ENCODE results near the gene PCNX2.
"Not testable (repeated sequence)": the region's sequence is repeated elsewhere in the genome, so short reads cannot be mapped to it uniquely, and the experiment has no call there.

The PCNX2 gene

DNA sequence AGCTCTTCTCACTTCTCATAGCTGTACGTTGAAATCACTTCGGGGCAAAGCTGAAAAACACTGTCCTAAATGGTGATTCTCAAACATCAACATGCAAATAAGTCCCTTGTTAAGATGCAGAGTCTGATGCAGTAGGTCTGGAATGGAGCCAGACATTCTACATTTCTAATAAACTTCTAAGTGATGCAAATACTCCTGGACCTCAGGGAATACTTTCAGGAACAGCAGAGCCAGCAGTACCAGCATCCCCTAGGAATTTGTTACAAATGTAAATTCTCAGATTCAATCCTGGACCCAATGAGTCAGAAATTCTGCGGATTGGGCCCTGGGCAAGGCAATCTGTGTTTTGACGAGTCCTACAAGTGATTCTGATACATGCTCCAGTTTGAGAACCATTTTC is 152.3 kb downstream of the PCNX2 start:
- H3K4me3 ChIP-seq (ENCODE audit: low read length) = no peak overlapping the region
- TF ChIP-seq ZNF274 (IDR thresholded peaks at IDR 0.05; ENCODE audit: low read depth, low read length) = no peak

DNA sequence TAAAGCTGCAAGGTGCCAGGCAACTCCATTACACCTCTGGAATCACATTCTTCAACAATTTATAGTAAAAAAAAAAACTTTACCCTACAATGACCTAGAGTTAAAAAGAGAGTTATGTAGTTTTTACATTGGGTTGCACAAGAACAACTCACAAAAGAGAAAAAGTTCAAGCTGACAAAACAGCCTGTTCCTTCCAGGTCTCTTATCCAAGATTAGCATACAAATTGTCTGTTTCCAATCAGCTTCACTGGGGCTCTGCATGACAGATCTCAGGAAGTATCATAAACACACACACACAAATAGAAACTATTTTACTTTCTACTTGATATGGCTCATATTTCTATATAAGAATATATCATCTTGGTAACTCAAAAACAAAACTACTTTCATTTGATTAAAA is 154.6 kb downstream of the PCNX2 start:
- H3K4me3 ChIP-seq (ENCODE audit: low read length) = no peak overlapping the region
- no peak for TF ChIP-seq ZNF274 (IDR thresholded peaks at IDR 0.05; ENCODE audit: low read depth, low read length)

DNA sequence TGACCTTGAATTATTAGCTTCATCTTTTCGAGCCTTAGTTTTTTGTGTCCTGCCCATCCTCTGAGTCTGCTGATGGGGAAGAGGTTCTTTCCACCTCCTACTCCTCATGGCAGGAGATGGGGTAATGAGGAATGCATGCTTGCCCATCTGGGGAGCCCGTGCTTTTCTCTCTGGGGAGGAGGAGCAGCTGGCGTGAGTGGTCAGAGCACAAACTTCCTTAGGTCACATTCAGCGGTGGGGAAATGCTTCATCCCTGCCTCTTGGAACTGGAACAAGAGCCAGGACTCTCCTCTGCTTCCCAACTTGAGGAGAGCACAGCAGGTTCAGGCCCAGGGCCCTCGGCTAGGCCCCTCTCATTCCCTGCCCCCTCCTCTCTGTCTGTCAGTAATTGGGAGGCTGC is 155.0 kb downstream of the PCNX2 start:
- no peak overlapping the region for H3K4me3 ChIP-seq (ENCODE audit: low read length)

DNA sequence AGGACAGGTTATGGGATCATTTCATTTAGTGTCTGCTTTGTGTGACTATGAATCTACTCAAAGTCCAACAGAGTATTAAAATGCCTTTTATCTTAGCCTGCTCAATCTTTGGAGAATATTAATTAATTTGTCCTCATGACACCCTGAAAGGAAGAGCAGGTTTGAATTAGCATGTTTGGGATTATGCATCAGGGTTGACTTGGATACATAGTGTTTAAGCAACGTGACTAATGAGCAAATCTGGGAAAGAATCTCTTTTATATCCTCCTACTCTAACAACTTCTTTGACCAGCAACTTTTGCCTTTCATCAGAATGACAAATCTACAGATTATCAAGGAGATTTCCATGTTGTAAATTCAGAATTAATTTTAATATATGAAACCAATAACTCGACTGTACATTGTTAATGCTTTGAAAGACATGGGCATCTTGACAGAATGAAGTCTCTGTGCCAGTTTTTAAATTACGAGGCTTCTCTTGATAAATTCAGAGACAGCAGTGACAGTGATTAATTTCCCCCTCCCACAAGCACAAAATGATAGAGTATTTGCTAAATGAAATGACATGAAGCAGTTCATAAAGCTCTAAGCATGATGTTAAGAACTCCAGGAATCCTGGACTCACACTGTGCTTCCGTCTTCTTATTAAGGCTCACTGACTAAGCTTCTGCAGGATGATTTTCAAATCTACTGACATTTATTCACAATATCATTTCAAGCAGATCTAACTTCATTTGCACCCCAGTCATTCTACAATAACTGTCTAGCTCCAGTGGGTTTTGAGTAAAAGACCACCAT is 156.5 kb downstream of the PCNX2 start:
- H3K4me3 ChIP-seq (ENCODE audit: low read length) = no peak overlapping the region
- no peak for TF ChIP-seq ZNF274 (IDR thresholded peaks at IDR 0.05; ENCODE audit: low read depth, low read length)

More for the DNA sequence above, 155.0 kb downstream of the PCNX2 start:
- no peak for TF ChIP-seq ZNF274 (IDR thresholded peaks at IDR 0.05; ENCODE audit: low read depth, low read length)

DNA sequence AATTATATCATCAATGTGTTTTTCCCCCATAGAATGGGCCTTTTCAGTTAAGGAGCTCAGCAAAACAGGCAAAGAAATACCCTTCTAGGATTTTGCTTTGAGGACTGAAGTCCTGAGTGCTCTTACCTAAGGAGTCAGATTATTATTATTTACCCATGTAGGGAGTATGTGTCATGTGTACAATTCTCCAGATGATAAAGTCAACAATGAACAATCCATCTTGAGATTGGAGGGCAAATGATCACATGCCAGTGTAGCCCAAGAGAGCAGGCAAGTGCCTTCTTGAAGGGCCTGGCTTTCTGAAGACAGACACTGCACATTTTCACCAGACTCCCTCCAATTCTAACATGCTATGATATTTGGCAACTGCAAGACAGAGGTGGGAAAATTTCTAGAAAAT is 159.7 kb downstream of the PCNX2 start:
- no peak for TF ChIP-seq ZNF274 (IDR thresholded peaks at IDR 0.05; ENCODE audit: low read depth, low read length)
- no peak overlapping the region for H3K4me3 ChIP-seq (ENCODE audit: low read length)

DNA sequence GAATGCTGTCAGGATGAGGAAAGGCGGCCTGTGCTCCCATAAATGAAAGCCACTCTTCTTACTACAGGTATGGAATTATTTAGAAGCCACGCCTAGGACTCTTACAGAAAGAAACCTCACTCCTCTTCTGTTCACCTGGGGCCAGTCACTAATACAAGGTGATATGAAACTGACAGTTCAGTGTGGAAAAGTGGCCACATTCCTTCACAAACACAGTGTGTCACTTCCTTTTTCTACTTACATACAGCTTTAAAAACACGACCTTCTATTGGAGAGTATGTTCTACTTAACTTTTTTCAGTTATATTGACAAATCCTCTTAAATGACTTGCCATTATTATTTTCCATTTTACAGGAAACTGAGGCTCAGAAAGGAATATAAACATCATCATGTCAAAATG is 163.1 kb downstream of the PCNX2 start:
- no peak for TF ChIP-seq ZNF274 (IDR thresholded peaks at IDR 0.05; ENCODE audit: low read depth, low read length)
- no peak overlapping the region for H3K4me3 ChIP-seq (ENCODE audit: low read length)

DNA sequence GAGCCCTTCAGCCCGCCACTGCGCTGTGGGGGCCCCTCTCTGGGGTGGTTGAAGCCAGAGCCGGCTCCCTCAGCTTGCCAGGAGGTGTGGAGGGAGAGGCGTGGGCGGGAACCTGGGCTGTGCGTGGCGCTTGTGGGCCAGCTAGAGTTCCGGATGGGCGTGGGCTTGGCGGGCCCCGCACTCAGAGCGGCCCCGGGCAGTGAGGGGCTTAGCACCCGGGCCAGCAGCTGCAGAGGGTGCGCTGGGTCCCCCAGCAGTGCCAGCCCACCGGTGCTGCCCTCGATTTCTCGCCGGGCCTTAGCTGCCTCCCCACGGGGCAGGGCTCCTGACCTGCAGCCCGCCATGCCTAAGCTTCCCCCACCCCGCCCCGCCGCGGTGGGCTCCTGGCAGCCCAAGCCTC is 166.5 kb downstream of the PCNX2 start:
- H3K4me3 ChIP-seq (ENCODE audit: low read length) = not testable (repeated sequence)

DNA sequence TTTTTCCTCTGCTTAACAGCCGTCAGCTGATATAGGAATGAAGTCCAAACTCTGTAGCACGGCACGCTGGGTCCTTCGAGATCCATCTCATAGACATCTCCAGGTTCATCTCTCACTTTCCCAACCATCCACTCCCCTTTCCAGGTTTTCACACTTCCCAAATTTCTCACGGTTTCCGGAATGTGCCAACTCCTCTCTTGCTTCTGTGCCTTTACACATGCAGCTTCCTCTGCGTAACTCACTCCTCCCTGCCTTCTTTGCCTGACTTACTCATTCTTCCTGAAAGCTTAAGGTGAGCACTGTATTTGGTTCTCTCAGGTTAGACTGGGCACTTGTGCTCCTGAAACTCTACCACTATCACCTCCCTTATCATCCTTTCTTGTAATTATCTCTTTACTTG is 168.4 kb downstream of the PCNX2 start:
- no peak for TF ChIP-seq ZNF274 (IDR thresholded peaks at IDR 0.05; ENCODE audit: low read depth, low read length)
- H3K4me3 ChIP-seq (ENCODE audit: low read length) = no peak overlapping the region

DNA sequence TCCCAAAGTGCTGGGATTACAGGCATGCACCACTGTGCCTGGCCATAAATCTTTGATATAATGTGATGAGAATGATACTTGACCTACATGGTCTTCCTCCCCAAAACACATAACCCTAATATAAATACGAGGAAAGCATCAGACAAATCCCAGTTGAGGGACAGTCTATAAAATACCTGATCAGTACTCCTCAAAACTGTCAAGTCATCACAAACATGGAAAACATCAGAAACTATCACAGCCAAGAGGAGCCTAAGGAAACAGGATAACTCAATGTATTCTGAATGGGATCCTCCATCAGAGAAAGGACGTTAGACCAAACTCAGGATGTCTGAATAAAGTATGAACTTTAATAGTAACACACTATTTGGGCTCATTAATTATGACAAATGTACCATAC is 172.7 kb downstream of the PCNX2 start:
- no peak for TF ChIP-seq ZNF274 (IDR thresholded peaks at IDR 0.05; ENCODE audit: low read depth, low read length)
- H3K4me3 ChIP-seq (ENCODE audit: low read length) = no peak overlapping the region

DNA sequence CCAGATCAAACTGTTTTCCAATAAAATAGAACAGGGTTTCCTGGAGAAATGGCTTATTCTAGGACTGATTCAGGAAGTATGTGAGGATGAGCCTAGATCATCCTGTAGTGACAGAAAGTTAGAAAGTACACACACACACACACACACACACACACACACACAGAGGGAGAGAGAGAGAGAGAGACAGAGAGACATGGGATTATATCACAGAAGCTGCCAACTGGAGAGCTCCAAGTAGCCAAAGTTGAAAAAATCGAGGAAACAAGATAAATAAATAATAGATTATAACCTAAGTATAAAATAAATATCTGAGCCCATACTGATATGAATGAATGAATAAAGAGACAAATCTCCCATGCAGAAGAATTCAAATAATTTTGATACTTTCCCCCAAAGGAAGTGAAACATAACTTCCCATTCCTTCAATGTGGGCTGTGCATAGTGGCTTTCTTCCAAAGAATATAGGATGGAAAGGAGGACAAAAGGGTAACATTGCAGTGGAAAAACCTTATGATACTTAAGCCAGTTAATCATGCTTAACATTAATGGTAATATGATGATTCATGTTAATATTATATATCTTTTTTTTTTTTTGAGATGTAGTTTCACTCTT is 173.5 kb downstream of the PCNX2 start:
- no peak for TF ChIP-seq ZNF274 (IDR thresholded peaks at IDR 0.05; ENCODE audit: low read depth, low read length)
- no peak overlapping the region for H3K4me3 ChIP-seq (ENCODE audit: low read length)

DNA sequence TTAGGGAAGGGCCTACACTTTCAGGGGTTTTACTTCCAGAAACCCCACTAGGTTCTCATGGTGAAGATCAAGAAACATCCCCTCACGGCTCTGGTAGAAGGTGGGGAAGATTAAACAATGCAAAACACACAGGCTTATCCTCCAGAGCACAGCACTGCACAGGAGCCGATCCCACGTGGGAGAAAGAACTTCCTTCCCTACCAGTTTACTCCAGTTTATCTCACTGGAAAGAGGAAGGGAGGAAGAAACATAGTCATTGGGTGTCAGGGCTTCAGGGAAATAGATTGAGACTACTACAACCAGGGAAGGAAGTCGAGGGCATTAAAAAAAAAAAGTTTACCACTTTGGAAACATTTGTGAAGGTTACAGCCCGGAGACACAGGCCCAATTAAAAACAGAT is 180.7 kb downstream of the PCNX2 start:
- no peak for TF ChIP-seq ZNF274 (IDR thresholded peaks at IDR 0.05; ENCODE audit: low read depth, low read length)
- no peak overlapping the region for H3K4me3 ChIP-seq (ENCODE audit: low read length)

DNA sequence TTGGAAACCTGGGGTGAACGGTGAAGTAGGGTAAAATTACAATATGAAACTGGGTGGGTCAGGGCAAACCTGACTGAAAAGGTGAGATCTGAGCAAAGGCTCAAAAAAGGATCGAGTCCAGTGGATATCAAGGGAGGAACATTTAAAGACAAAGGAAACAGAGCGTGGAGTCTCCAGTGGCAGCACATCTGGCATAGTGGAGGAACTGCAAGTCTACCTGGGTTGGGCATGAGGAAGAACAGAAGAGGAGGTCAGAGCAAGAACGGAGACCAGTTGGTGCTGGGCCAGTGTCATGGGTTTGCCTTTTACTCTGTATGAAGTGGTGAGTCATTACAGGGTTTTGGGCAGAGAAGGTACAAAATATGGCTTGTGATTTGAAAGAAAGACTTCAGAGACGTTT is 181.4 kb downstream of the PCNX2 start:
- H3K4me3 ChIP-seq (ENCODE audit: low read length) = no peak overlapping the region
- TF ChIP-seq ZNF274 (IDR thresholded peaks at IDR 0.05; ENCODE audit: low read depth, low read length) = no peak

DNA sequence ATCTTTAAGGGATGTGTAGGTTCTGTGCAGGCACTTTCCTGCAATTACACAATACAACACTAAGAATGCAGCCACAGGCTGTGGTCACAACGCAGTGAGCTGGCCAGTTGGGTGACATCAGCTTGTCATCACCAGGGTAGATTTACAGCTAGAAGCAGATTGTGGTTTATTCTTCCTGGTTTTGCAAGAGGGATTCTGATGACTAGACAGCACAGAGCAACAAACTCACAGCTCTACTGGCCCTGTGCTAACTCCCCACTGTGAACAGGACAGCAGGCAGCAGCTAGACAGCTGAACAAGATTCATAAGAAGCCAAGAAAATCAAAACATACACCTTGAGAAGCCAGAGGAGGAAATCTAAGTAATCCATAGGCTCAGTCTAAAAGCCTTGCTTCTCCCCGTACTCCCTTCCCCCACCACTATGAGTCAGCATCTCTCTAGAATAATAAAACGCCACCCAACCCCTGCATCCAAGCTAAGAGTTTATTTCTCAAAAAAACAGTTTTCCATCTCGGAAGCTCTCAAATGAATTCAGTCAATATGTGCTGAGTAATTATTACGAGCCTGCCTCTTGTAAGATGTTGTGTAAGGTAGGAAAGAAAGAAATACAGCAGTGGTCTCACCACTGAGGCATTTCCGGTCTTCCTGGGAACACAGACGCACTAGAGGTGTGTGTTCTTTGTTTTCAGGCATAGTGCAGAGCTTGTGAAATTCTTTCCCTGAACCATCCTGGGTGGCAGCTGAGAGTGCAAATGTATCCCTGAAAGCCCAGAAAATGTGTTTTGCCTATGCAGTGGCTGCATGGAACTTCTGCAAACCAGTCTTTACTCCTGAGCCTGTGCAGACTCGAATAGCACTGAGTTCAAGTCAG is 182.3 kb downstream of the PCNX2 start:
- H3K4me3 ChIP-seq (ENCODE audit: low read length) = no peak overlapping the region; the same call in 1 of the 2 replicates
- no peak for TF ChIP-seq ZNF274 (IDR thresholded peaks at IDR 0.05; ENCODE audit: low read depth, low read length)

DNA sequence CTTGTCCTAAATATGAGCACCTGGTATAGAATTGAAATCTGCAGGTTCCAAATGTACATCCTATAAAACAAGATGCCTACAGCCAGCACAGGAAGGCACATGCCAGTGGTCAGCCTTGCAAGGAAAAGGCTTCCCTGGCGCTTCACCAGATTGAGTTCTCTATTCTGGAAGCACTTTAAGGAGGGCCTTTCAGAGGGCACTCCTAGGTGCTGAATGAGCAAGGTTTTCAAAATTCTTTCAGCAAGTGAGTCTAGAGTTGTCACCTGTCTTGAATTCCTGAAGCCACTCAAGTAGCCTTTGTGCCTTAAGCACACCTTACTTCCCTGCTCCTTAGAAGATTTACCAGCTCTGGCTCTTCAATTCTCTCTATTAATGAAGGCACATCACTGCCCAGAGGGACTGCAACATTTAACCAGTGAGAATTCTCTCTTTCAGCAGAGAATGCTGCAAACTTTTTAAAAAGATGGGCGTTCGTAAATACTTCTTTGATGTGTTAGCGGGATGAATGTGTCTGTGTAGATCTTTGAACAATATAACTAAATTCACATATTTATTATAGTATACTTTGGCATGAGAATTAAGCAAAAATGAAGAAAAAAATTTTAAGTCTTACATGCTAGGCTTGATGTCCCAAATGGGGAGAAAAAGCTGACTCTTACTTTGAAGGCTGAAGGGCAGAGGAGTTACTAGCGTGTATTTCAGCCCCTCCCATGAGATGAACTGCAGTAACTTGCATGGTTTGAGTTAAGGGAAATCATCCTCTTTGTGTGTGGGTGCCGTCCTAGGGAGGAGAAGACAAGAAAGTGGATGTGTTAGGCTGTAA is 183.1 kb downstream of the PCNX2 start:
- H3K4me3 ChIP-seq (ENCODE audit: low read length) = no peak overlapping the region
- TF ChIP-seq ZNF274 (IDR thresholded peaks at IDR 0.05; ENCODE audit: low read depth, low read length) = no peak

Data from GM08714 (cell line).